HFF-Myc (cell line): ENCODE data around the gene PTPRN2.

ENCODE experiments used
- DNase-seq: peaks from one replicate; pipeline ENCODE4 v3.0.0-alpha.2; 2011; ENCODE audit warnings: low read depth; ENCODE audit errors: extremely low read depth
- H3K4me3 ChIP-seq: replicated peaks from 2 replicates; pipeline ENCODE4 v1.5.1; 2011; ENCODE audit warnings: low read depth, mild to moderate bottlenecking, control low read depth, low read length
- CTCF ChIP-seq: IDR thresholded peaks from 2 replicates; pipeline ENCODE4 v1.5.1; 2012; ENCODE audit warnings: mild to moderate bottlenecking, low read depth, low read length, control low read depth; ENCODE audit errors: missing control alignments

The PTPRN2 gene

GRCh38 chr7:158529181-158530096, 58.2 kb downstream of the PTPRN2 start:
- no peak for DNase-seq
- no peak overlapping the region for H3K4me3 ChIP-seq
- TF ChIP-seq CTCF = no peak

GRCh38 chr7:158527915-158528502, 59.6 kb downstream of the PTPRN2 start:
- no peak for DNase-seq
- H3K4me3 ChIP-seq = no peak overlapping the region
- TF ChIP-seq CTCF = no peak

GRCh38 chr7:158527495-158527894, 60.1 kb downstream of the PTPRN2 start:
- TF ChIP-seq CTCF = no peak
- H3K4me3 ChIP-seq = no peak overlapping the region
- DNase-seq = no peak

GRCh38 chr7:158527038-158527437, 60.6 kb downstream of the PTPRN2 start:
- DNase-seq = no peak
- no peak for TF ChIP-seq CTCF
- H3K4me3 ChIP-seq = no peak overlapping the region

GRCh38 chr7:158526531-158526930, 61.1 kb downstream of the PTPRN2 start:
- DNase-seq = no peak
- H3K4me3 ChIP-seq = no peak overlapping the region
- no peak for TF ChIP-seq CTCF

- DNase-seq = no peak
- no peak for TF ChIP-seq CTCF
- no peak overlapping the region for H3K4me3 ChIP-seq
Measured at GRCh38 chr7:158525648-158526484, 61.8 kb downstream of the PTPRN2 start.
